Stimulated activated CD4-positive, alpha-beta T cell treated with anti-CD3 and anti-CD28 coated beads, Interleukin-1b, Interleukin-23, amount 100 ng/mL, for 1 hour (primary cell): ENCODE measurements around the gene TEAD1.
A peak's percentile ranks its signal among the peaks of the same experiment; 100 is the strongest.

Experiments used
- DNase-seq, 2 donors: peaks; one replicate each; pipeline ENCODE4 v3.0.0-alpha.2; 2020; ENCODE audit warnings: low read depth in 2 of 2

The TEAD1 gene

DNA sequence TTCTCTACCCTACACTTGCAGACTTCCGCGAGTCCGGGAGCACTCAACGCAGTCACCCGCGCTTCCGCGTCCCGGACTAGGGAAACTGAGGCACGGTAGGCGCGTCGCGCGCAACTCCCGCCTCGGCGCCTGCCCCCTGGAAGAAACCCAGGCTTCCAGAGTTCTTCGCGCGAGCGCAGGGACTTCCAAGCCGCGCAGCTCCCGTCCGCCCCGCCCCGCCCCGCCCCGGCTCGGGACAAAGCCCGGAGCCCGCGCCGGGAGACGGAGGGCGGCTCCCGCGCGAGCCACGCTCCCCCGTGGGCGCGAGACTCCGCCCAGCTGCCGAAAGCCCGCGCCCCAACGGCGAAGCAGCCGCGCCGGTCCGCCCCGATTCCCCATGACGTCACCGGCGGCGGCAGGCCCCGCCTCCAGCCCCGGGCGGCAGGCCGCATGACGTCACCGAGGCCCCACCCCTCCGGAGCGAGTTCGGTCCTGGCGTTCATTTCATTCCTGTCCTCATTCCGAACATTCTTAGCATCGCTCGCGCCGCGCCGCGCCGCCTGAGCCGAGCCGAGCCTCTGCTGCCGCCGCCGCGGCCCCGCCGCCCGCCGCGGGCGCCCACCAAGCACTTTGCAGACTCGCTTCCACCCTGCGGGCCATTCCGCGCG lies at the start of gene TEAD1:
TEAD1 (plus strand) TSS at position 498 of the 647 bp plus-strand sequence.
- DNase-seq, result peak; percentile 63 to 86

DNA sequence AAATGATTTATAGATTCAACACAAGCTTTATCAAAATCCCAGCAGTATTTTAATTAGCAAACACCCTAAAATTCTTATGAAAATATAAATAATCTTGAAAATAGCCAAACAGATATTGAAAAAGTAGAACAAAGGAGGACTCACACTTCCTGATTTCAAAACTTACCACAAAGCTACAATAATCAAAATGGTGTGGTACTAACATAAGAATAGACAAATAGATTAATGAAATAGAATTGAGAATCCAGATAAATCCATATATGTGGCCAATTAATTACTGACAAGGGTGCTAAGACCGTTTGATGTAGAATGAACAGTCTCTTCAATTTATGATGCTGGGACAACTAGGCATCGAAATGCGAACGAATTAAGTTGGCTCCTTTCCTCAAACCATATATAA lies 49.6 kb upstream of the TEAD1 start:
- no peak for DNase-seq

DNA sequence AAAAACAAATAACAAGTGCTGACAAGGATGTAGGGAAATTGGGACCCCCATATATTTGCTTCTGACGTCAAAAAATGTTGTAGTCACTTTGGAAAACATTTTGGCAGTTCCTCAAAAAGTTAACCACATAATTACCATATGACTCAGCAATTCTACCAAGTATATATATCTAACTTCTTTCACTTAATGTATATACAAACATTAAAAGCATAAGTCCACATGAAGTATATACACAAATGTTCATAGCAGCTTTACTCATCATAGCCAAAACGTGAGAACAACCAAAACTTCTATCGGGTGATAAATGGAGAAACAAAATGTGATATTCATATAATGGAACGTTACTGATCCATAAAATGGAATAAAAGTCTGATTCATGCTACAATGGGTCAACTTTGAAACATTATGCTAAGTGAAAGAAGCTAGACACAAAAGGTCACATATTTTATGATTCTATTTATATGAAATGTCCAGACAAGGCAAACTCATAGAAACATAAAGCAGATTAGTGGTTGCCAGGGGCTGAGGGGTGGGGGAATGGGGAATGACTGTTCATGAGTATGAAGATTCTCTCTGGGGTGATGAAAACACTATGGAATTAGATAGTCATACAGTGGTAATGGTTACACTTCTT lies 48.7 kb upstream of the TEAD1 start:
- DNase-seq, result no peak

DNA sequence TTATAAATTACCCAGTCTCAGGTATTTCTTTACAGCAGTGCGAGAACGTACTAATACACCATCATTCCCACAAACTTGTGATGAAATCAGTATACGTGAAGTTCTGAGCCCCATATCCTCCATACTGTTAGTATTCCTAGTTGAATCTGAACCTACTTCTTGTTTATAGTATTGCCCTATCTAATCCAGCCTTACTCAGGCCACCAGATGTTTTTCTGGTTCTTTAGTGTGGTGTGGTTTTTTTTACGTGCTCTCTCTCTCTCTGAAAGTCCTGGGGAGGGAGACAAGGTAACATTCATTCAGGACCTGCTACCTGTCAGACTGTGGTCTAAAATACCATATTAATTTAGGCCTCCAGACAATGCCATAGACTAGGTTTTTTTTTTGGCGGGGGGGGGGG lies 47.6 kb upstream of the TEAD1 start:
- DNase-seq, result no peak

DNA sequence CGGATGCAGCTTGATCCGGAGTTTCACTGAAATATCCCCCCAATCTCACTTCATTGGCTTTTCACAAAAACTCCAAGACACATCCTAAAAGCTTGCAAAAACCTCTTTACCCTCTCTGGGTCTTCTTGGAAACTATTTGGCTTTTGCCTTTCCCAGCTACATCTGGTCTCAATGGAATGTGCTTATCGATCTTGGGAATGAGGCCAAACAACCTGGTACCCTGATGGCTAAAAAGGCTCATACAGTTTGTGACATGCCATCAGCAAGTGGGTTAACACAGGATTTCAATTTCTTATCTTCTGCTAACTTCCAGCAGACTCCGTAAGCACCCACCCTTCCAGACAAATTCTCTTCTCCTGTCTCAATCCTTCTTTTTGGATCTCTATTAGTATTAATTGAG lies 45.9 kb upstream of the TEAD1 start:
- DNase-seq, result no peak

DNA sequence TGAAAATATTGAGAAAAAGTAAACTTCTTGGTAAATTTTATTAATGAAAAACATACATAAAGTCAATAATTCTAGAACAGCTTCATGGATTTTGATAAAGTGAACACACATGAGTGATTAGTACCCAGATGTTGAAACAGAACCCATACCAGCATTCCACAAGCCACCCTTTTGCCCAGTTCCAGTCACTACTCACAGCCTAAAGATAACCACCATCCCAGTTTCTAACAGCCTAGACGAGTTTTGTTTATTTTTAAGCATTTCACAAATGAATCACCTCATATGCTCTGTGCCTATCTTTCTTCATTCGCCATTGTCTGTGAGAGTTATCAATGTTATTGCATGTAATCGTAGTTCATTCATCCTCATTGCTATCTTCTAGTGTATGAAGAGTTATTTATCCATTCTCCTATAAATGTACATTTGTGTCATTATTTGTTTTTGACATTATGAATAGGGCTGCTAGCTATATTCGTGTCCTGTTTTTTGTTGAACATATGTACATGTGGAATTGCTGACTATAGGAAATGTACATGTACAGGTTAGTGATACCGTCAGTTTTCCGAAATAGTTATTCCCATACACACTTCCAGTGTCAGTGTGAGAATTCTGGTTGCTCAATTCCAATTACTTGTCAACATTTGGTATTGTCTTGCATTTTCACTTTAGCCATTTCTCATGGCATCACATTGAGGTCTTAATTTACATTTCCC lies 44.5 kb upstream of the TEAD1 start:
- DNase-seq, result no peak

DNA sequence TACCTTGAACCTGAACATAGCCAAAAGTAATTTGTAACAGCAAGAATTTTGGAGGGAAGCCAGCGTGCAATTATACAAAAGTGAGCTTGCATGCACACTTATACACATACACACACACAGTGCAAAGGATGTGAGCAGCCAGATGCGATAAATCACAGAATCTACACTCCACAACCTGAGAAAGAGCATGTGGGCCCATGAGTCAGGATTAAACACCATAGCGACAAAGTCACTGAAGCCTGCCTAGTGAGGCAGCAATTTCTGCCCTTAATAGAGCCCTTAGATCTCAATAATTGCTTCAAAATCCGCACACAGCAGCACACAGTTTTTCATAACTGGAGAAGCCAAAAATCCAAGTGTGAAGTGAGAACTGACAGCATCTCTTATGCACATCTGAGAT lies 42.6 kb upstream of the TEAD1 start:
- DNase-seq, result no peak

DNA sequence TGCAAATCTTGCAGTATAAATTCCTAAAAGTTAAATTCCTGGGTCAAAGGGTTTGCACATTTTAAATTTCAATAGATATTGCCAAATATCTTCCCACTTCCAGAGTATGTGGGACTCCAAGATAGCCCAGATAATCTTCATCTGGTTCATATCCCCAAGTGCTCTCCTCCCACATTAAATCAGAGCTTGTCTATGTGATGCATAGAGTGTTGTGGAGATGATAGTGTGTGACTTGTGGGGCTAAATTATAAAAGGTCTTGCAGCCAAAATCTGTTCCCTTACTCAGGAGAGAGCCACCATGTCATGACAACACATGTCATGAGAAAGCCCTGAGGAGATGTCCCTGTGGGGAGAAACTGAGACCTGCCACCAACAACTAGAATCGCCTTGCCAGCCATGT lies 39.9 kb upstream of the TEAD1 start:
- no peak for DNase-seq

DNA sequence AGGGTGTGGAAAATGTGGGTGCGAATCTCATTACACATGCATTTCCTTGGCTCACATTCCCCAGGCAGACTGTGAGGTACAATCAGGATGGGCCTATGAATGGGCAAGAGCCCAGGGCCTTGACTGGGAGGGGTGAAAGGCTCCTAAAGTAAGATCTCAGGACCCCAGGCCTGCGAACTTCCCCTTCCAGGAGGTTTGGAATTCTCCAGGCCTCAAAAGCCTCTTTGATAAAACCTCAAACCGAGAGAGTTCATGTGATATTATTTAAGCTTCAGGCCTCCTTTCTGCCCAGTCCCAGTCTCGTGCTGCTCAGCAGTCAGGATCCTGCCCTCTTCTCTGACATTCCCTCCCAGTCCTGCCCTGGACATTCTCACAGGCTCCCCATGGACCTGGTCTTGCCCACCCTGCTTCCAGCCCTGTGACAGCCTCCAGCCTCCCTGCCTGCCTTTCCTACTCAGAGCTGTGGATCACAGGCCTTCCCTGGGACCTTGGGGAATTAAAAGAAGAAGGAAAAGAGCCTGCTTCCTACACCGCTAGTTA lies 37.3 kb upstream of the TEAD1 start:
- no peak for DNase-seq

DNA sequence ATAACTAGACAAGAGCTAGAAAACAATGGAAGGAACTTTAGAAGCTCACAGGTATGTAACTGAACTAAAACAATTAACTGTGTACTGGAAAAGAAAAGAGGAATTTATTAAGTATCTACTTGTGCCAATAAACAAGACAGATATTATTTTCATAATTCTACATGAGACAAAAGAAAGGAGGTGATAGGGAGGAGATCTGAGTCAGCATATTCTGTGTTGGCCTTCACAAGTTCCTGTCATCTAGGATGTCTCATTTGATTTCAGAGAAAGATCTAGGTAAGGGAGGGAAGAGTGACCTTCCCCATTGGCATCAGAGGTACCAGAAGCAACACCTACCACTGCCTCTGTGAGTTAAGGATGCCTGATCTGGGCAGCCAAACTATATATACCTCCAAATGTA lies 34.8 kb upstream of the TEAD1 start:
- DNase-seq, result no peak

DNA sequence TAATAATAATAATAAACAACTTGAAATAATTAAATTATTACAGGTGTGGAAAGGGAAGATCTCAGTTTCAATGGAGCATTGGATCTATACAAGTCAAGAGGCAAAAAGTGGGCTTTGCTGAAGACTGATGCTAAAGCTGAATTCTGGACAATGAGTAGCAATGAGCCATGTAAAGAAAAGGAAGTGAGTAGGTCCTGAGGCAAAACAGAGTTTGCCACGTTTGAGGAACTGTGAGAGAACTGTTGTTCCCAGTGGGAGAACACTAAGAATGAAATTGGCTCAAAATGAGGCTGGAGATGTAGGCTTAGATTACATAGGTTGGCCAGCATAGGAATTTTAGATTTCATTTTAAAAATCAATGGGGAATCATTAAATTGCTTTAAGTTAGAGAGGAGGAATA lies 33.9 kb upstream of the TEAD1 start:
- DNase-seq, result no peak

DNA sequence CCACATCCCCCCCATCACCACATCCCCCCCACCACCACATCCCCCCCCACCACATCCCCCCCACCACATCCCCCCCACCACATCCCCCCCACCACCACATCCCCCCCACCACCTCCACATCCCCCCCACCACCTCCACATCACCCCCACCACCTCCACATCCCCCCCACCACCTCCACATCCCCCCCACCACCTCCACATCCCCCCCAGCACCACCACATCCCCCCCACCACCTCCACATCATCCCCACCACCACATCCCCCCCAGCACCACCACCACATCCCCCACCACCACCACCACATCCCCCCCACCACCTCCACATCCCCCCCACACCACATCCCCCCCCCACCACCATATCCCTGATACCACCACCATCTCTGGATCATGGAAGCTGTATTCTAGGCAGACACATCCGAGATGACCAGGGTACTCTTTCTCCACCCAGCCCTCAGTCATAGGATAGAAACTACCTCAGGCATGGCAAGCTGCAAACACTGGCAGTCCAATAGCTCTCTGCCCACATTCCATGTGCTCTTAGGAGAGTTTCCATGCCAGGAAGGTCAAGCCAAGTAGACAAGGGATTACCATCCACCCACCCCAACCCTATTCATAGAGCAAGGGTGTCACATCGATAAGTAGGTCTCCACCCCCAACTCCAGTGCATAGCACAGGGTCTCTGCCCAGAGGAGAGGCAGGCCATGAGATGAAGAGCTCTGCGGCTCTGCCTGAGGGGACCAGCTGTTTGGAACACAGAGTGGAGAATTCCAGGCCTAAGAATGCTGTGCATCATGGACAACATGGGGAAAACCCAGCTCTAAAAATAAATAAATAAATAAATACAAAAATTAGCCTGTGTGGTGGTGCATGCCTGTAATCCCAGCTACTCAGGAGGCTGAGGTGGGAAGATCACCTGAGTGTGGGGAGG lies 33.0 kb upstream of the TEAD1 start:
- DNase-seq, result no peak

DNA sequence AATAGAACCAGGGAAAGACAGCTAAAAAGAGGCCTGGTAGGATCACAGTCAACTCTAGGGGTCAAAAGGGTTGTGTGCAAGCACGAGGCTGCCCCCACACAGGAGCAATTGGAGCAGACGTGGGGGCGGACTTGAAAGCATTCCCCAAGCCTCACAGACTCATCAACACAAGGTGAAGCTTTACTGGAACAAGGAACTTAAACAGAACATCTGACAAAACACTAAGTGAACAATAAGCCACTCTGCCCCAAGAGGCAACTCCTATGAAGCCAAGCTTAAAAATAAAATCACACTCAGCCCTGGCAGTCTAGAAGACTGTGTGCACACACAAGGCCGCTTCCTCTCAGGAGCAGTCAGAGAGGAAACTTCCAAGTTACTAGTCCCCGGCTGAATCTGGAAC lies 32.2 kb upstream of the TEAD1 start:
- no peak for DNase-seq

DNA sequence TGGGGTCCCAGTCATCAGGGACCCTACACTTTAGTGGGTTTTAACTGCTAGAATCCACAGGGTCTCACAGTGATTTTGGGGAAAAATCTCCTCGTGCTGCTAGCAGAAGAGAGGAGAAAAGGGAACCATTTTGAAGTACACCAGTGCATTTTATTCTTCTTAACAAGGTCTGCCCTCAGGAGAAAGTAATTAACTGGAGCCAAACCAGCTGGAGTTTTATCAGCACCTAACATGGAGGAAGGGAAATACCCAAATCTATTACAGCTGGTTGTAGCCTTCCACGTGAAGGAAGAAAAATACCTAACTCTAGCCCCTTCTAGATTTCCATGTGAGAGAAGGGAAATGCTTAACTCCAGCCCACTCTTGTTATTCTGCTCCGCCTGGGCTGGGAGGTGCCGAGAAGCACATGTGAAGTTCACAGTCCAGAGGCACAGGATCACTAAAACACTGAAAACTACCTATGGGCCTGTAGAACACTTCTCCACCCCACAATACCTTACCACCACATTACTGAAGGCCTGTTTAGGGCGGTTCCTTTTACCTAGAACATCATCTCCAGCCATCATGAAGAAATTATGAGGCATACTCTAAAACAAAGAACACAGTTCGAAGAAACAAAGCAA lies 31.3 kb upstream of the TEAD1 start:
- no peak for DNase-seq

DNA sequence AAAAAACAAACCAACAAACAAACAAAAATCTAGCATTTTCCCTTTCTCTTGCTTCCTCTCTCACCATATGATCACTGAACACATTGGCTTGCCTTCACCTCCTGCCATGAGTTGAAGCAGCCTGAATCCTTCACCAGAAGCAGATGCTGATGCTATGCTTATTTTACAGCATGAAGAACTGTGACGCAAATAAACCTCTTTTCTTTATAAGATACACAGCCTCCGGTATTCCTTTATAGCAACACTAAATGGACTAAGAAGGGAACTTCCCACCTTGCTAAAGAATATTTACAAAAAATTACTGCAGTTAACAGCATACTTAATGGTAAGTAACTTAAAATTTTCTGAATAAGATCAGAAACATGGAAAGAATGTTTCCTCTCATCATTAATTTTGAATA lies 27.7 kb upstream of the TEAD1 start:
- DNase-seq, result no peak

DNA sequence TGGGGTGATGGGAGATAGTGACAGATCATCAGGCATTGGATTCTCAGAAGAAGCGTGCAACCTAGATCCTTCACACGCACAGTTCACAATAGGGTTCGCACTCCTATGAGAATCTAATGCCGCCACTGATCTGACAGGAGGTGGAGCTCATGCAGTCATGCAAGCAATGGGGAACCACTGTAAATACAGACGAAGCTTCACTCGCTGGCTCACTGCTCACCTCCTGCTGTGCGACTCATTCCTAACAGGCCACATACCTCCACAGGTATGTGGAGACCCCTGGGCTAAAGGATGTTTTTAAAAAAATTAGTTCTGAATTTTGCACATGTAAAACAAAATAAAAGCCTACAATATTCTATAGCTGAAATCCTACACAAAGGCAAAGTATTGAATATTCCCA lies 20.5 kb upstream of the TEAD1 start:
- no peak for DNase-seq

DNA sequence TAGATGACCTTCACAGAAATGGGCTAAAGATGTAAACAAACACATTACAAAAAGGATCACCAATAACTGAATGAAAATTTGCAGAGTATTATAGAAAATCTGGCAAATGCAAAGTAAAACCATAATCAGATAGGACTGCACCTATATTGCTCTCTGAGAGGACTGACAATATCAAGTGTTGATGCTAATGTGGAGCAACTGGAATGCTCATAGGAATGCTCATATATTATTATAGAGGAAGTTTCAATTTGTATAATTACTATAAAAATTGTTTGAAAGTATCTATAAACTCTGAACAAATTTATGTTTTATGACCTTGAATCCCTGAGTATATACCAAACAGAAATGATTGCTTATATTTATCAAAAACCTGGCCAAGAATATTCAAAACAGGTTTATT lies 18.4 kb upstream of the TEAD1 start:
- DNase-seq, result no peak

DNA sequence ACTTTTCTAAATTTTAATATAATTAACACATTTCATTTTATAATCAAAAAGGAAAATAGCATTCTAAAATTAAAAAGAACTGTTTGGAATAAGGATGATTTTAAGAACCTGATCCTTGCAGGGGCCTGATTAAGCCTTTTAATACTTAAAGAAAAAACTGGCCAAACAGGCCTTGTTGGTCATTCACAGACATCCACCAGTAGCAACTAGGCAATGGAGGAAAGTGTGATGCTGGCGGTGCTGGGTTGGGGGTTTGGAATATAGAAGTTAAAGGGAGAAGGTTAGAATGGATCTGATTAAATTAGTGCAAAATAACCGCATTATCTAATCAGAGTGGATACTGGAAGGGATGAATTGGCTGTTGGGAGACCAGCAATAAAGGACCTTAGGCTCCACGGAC lies 16.9 kb upstream of the TEAD1 start:
- DNase-seq, result no peak

DNA sequence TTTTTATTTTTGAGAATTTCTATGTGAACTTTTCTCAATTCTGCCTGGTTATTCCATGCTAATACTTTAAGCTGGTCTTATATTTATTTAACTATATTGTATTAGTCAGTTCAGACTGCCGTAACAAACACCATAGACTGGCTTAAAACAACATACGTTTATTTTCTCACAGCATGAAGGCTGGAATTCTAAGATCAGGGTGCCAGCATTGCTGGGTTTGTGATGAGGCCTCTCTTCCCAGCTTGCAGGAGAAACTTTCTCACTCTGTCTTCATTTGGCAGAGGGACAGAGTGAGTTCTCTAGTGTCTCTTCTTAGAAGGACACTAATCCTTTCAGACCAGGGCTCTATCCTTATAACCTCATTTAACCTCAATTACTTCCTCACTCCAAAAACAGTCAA lies 16.2 kb upstream of the TEAD1 start:
- DNase-seq, result no peak

DNA sequence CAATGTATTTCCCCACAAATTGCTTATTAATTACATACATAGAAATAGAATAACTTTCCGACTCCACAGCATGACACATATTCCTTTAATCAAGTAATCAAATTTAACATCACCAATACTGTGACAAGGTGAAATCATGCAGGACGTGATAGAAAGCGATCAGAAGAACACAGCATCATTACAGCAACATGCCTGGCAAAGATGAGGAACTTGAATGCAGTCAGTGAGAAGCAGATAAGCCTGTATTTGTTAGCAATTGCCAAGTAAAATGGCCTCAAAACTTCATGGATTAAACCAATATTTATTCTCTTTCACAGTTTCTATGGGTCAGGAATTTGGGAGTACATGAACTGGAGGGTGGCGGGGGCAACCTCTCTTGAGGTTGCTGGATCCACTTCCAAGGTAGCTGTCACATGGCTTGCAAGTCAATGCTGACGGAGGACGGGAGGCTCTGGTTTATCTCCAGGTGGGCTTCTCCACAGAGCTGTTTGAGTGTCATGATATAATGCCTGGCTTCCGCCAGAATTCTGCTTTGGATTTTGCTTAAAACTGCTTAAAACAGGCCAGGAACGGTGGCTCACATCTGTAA lies 12.0 kb upstream of the TEAD1 start:
- DNase-seq, result no peak

DNA sequence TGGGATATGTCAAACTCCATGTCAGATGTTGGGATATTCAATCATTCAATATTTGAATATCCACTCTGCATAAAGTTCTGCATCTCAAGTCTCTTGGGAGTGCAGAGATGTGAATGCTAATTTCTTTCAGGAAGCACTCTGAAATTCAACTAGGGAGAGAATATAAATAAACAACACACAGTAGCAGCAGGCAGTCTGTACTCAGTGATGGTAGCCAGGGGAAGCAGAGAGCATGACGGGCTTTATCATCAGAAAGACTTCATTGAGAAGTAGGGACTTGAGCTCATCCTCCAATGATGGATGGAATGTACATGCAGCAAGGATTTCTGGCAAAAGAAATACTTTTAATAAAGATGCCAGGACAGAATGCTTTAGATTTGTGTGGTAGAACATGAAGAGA lies 9.8 kb upstream of the TEAD1 start:
- DNase-seq, result no peak
